Lung microvascular endothelial cell (primary cell): ENCODE measurements around the gene E2F4. TPM values are rescaled to one million over a fixed set of nuclear protein-coding genes. Genes with fewer than 3 reads are reported as not detected.

ENCODE experiments used
- DNase-seq, 2 donors: peaks; one replicate each; pipeline versions ENCODE4 v3.0.0 to v3.0.0-alpha.2; 2010; ENCODE audit warnings: low read depth in 2 of 2
- total RNA-seq: library from RNA; depleted of rRNA; stranded (reverse); fragments of >200 nt; gene quantifications from 2 replicates; pipeline ENCODE4 v1.2.1, GENCODE V29; 2014

The E2F4 gene
- total RNA-seq, result 44.2 and 60.3 TPM in 2 replicates

DNA sequence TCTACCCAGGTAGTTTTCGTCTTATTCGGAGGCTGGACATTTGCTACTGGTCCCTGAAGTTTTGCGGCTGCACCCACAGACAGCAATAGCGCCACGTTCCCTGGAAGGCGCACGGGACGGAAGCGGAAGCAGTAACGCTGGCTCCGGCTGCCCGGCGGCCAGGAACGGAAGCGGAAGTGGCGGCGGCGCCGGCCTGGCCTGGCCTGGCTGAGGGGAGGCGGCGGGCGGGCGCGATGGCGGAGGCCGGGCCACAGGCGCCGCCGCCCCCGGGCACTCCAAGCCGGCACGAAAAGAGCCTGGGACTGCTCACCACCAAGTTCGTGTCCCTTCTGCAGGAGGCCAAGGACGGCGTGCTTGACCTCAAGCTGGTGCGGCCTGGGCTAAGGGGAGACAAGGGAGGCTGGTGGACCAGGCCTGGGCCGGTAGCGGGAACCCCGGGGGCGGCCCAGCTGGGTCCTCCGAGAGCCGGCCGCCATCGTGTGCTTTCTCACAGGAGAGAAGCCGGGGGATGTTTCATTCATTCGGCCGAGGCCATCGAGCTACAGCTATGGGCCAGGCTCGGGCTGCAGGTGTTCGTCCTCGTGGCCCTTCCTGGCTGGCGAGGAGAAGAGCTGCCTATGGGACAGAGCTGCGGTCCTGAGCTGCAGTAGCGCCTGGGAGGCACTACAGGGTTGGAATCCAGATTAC is at the start of gene E2F4:
Gene E2F4, plus strand, starts transcription at position 161 of the 687 bp plus-strand sequence. Its CDS starts 73 bp downstream, at position 234.
- peak; percentile 96 to 97 for DNase-seq

GRCh38 chr16:67142342-67142741 is 49.6 kb upstream of the E2F4 start:
- no peak for DNase-seq

GRCh38 chr16:67144943-67145342 is 47.0 kb upstream of the E2F4 start:
- no peak for DNase-seq

GRCh38 chr16:67145746-67146145 is 46.2 kb upstream of the E2F4 start:
- no peak for DNase-seq

DNA sequence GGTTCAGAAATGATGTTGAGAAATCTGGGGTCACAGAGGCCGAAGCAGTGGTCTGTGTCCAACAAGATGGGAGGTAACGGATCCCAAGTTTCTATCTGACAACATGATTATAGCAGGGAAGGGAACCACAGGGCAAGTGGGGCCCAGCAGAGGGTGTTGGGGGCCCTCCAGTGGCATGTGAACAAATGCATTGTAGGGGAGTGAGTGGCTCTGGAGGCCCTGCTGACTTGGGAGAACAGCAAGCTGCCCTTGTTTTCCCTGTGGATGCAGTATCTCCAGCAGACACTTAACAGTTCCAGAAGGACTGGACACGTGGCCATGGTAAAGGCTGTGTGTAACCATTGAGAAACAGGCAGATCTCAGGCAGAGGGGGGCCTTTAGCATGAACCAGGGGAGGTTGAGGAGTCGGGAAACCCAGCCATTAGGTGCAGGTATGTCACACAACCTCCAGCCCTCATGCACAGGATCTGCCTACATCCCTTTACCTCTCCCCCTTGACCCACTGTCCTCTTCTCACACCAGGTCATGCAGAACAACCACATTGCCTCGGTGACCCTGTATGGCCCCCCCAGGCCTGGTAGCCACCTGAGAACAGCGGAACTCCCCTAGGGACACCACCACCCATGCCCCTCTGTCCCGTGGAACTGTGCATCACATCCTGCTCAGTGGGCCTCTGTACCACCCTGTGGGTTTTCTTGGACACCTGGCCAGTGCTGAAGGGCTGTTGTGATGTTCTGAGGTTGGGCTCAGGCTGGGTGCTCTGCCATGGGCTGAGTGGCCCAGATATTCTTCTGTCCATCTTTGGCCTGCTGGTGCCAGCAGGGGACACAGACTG is 45.2 kb upstream of the E2F4 start:
- no peak for DNase-seq

GRCh38 chr16:67147437-67148140 is 44.4 kb upstream of the E2F4 start:
- DNase-seq, result no peak

DNA sequence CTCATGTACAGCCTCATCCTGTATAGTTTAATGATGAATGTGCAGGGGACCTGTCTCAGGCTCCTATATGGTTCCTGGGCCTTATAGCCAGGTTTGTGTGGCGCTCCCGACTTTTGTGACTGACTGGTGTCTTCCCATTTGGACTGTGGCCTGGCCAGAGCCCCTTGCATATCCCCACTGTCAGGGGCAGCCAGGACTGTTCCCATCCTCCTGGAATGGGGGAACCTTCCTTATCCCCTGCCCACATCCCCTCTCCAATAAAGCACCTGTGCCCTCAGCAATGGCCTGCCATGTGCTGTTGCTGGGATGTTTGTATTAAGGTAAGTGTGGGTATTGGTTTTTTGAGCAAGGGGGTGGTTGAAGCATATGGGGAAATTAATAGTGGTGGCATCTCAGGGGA is 43.7 kb upstream of the E2F4 start:
- DNase-seq, result no peak

DNA sequence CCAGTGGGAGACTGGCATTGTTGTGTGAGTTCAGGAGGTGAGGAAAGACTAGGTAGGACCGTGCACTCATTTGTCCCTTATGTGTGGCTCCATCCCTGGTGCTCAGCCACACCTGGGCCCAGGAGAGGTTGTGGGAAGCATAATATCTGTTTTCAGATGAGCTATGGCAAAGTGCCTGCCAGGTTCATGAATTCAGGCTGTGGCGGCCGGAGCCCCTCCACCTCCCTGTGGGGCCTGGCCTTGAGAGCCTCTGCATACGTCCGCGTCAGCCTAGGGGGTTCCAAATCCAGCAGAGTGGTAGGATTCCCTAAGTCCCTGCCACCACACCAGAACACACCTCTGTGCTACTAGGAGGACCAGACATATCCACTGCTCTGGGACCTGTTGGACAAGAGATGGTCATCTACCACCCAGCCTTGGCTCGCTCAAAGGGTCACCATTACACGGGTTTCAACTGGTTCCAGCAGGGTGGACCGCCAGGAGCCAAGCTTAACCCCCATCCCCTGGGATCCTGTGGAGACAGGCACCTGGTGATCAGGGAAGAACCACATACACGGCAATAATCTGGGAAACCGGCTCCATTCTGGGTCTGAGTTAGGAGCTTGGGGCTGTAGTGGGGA is 43.2 kb upstream of the E2F4 start:
- no peak for DNase-seq

GRCh38 chr16:67149276-67150046 is 42.5 kb upstream of the E2F4 start:
- DNase-seq, result no peak

- DNase-seq, result peak in 1 of 2 donors; percentile 47
These were observed 41.7 kb upstream of the E2F4 start for GRCh38 chr16:67150047-67150832.

GRCh38 chr16:67150833-67151396 is 41.0 kb upstream of the E2F4 start, which contains the start of gene B3GNT9:
Gene B3GNT9 (minus strand): TSS chr16:67150998. CDS start chr16:67150485, 513 bp downstream.
- peak in 1 of 2 donors; percentile 43 for DNase-seq

- DNase-seq, result no peak
These were observed 40.4 kb upstream of the E2F4 start for GRCh38 chr16:67151431-67152097.

DNA sequence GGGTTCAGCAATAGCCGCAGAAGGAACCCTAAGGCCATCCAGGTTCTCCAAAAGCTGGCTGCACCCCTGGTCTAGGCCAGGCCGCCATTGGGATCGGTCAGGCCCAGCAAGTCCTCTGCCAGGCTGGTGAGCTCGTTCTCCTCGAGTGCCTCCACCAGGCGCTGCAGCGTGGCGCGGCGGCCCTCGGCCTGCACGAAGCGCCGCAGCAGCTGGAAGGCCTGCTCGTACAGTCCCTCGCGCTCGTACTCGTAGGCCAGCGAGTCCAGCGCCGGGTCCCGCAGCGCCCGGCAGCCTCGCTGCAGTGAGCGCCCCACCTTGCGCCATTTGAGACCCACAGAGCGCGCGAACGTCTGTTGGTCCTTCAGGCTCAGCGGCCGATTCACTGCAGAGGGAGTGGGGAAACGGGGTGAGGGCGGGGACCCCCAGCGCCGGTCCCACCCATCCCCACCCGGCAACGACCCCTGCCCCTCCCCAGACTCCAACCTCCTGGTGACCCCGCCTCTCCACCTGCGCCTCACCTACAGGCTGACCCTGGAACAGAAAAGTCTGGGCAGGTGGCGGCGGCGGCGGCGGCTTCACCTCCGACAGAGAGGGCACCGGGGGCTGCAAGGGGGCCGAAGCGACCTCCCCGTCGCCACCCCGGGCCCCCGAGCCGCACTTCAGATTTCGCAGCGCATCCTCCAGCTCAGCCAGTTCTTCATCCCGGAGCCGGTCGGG is 37.2 kb upstream of the E2F4 start:
- no peak for DNase-seq

DNA sequence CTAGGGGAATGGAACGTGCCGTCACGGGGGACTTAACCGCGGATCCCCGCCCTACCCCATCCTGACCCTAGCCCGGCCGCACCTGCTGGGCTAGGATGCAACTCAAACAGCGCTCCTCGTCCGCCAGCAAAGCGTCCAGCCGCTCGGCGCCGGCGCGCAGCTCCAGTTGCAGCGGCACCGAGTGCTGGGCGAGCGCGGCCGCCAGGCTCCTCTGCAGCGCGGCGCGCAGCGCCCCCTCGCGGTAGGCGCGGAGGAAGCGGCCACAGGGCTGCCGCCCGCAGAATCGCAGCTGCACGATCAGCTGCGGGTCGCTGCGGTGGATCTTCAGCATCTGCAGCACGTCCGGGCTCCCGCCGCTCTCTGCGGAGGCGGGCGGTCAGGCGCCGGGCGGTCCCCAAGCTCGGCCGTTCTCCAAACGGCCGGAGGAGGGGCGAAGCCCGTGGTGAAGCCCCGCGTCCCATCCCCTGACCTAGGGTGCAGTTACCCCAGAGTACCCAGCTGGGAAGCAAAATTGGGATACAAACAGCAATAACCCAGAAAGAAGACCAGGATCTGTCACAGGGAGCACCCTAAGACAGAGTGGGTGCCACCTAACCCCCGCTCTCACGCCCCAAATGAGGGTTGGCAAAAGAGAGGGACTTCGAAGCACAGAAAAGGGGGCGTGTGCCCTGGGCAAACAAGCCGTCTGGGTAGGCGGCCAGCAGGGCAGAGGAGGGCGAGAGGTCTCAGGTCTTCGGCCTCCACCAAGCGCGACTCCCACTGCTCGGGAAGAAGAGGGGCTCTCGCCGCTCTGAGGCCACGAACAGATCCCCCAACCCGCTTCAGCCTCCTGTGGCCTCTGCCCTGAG is 36.4 kb upstream of the E2F4 start:
- DNase-seq, result peak; percentile 77 to 86

DNA sequence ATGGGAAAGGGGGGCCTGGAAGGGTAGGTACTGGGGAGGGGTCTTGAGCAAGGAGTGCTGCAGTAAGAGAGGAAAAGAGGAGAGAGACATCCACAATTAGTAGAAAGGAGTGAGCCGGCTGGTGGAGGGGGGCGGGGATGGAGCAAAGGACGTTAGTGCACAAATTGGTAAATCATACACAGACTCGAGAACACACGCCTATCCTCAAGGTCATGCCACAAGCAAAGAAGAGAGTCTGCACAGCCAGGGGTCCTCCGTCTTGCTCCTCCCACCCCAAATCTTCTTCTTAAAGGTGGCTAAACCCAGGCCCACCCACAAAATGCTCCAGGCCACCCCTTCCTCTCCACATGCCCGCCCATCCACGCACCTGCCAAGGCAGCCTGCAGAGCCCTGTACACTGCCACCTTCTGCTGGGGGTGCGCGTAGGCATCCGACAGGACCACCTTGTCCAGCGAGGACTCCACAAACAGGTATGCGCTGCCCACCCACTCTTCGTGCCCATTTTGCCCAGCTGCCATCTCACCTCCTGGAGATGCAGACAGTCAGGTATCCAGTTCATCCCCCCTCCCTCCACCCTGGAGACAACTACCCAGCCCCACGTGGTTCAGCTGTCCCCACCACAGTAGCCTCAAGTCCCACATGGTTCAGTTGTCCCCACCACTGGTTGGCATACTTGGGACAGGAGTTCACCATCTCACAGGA is 35.7 kb upstream of the E2F4 start:
- DNase-seq, result no peak

DNA sequence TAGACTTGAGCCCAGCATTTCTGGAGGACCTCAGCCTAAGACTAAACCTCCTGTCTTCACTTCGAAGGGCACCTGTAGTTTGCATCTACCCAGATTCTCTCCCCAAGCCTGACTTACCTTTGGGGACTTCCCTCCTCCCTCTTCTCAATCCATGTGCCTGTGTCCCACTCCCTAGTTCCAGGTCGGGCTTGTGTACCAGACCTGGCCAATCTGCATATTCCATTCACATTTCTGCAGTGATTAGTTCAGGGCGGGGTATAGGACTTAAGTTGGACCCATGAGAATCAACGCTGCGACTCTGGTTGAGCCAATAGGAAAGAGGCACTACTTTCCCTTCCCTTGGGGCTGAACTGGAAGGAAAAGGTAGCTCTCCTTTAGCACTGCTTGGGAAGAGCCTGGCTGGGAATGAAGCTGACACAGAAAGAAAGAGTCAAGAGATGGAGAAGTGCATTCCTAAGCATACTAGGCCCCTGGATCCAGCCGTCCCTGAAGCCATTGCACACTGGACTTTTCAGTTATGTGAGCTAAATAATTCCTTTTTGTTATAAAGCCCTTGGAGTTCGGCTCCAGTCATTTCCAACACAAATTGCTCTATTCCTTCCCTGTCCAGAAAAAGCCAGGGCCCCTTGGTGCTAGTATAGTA is 34.7 kb upstream of the E2F4 start:
- DNase-seq, result no peak
